ENCODE results near the gene EVPL. TPM values are rescaled to one million over a fixed set of nuclear protein-coding genes. Genes with fewer than 3 reads are reported as not detected.

The EVPL gene
- polyA plus RNA-seq, 1 experiment = not detected

GRCh38 chr17:76033139-76033538 is 6.0 kb upstream of the EVPL start:
- H3K4me3 ChIP-seq (ENCODE audit: low read depth, low read length) = no peak overlapping the region
- no peak for DNase-seq (ENCODE audit: low read depth)
- H3K36me3 ChIP-seq (ENCODE audit: control insufficient read depth, insufficient read depth, low read length) = peaks cover 2% of the 10 kb centered on the region
- ChIA-PET POLR2A (no interaction called here), CTCF (interaction anchor here (1.0 to 7.8 kb wide), 4 partner anchors 8 to 28 kb away, joined by 3 to 49 read pairs (median 3); no protein-coding TSS in a partner anchor)
- no peaks in the 10 kb centered on the region for H3K27me3 ChIP-seq (ENCODE audit: control insufficient read depth, insufficient read depth, low read length)
- no peak for TF ChIP-seq CTCF (IDR thresholded peaks at IDR 0.05; ENCODE audit: insufficient read depth, low read depth, low read length)

GRCh38 chr17:76032780-76033108 is 5.6 kb upstream of the EVPL start:
- no peaks in the 10 kb centered on the region for H3K27me3 ChIP-seq (ENCODE audit: control insufficient read depth, insufficient read depth, low read length)
- POLR2A ChIA-PET = no interaction called here
- peaks cover 2% of the 10 kb centered on the region for H3K36me3 ChIP-seq (ENCODE audit: control insufficient read depth, insufficient read depth, low read length)
- CTCF ChIA-PET = interaction anchor here (0.8 to 7.8 kb wide), 5 partner anchors 9 to 19 kb away, joined by 3 to 49 read pairs (median 3); no protein-coding TSS in a partner anchor
- H3K4me3 ChIP-seq (ENCODE audit: low read depth, low read length) = no peak overlapping the region
- no peak for DNase-seq (ENCODE audit: low read depth)
- TF ChIP-seq CTCF (IDR thresholded peaks at IDR 0.05; ENCODE audit: insufficient read depth, low read depth, low read length) = no peak

GRCh38 chr17:76032073-76032779 is 5.1 kb upstream of the EVPL start:
- POLR2A ChIA-PET = no interaction called here
- H3K4me3 ChIP-seq (ENCODE audit: low read depth, low read length) = no peak overlapping the region
- H3K27me3 ChIP-seq (ENCODE audit: control insufficient read depth, insufficient read depth, low read length) = no peaks in the 10 kb centered on the region
- CTCF ChIA-PET = interaction anchor here (0.6 to 7.8 kb wide), 6 partner anchors 8 to 150 kb away, joined by 3 to 49 read pairs (median 3); no protein-coding TSS in a partner anchor
- TF ChIP-seq CTCF (IDR thresholded peaks at IDR 0.05; ENCODE audit: insufficient read depth, low read depth, low read length) = no peak
- H3K36me3 ChIP-seq (ENCODE audit: control insufficient read depth, insufficient read depth, low read length) = peaks cover 2% of the 10 kb centered on the region
- no peak for DNase-seq (ENCODE audit: low read depth)

- no peak overlapping the region for H3K4me3 ChIP-seq (ENCODE audit: low read depth, low read length)
- CTCF ChIA-PET = no interaction called here
- H3K36me3 ChIP-seq (ENCODE audit: control insufficient read depth, insufficient read depth, low read length) = no peaks in the 10 kb centered on the region
- POLR2A ChIA-PET = no interaction called here
- no peak for DNase-seq (ENCODE audit: low read depth)
- no peaks in the 10 kb centered on the region; the same call in none of the 2 replicates for H3K27me3 ChIP-seq (ENCODE audit: control insufficient read depth, insufficient read depth, low read length)
- no peak for TF ChIP-seq CTCF (IDR thresholded peaks at IDR 0.05; ENCODE audit: insufficient read depth, low read depth, low read length)
Observed at GRCh38 chr17:76026714-76027158, 370 bp downstream of the EVPL start.

- CTCF ChIA-PET = interaction anchor here (1.2 kb wide), 1 partner anchor 11 kb away, joined by 4 read pairs; no protein-coding TSS in a partner anchor
- TF ChIP-seq CTCF (IDR thresholded peaks at IDR 0.05; ENCODE audit: insufficient read depth, low read depth, low read length) = no peak
Observed at GRCh38 chr17:76025294-76025693, 1.8 kb downstream of the EVPL start.

More at GRCh38 chr17:76025294-76025693, 1.8 kb downstream of the EVPL start:
- H3K36me3 ChIP-seq (ENCODE audit: control insufficient read depth, insufficient read depth, low read length) = no peaks in the 10 kb centered on the region
- POLR2A ChIA-PET = no interaction called here
- H3K27me3 ChIP-seq (ENCODE audit: control insufficient read depth, insufficient read depth, low read length) = no peaks in the 10 kb centered on the region; the same call in none of the 2 replicates
- no peak overlapping the region for H3K4me3 ChIP-seq (ENCODE audit: low read depth, low read length)
- no peak for DNase-seq (ENCODE audit: low read depth)
